Measurements from ENCODE around the gene ZNF474. TPM values are rescaled to one million over a fixed set of nuclear protein-coding genes. Genes with fewer than 3 reads are reported as not detected.

The ZNF474 gene
- total and polyA plus RNA-seq, 8 donors: 0.53 to 4.0 (median 2.2) TPM; not detected in 1

DNA sequence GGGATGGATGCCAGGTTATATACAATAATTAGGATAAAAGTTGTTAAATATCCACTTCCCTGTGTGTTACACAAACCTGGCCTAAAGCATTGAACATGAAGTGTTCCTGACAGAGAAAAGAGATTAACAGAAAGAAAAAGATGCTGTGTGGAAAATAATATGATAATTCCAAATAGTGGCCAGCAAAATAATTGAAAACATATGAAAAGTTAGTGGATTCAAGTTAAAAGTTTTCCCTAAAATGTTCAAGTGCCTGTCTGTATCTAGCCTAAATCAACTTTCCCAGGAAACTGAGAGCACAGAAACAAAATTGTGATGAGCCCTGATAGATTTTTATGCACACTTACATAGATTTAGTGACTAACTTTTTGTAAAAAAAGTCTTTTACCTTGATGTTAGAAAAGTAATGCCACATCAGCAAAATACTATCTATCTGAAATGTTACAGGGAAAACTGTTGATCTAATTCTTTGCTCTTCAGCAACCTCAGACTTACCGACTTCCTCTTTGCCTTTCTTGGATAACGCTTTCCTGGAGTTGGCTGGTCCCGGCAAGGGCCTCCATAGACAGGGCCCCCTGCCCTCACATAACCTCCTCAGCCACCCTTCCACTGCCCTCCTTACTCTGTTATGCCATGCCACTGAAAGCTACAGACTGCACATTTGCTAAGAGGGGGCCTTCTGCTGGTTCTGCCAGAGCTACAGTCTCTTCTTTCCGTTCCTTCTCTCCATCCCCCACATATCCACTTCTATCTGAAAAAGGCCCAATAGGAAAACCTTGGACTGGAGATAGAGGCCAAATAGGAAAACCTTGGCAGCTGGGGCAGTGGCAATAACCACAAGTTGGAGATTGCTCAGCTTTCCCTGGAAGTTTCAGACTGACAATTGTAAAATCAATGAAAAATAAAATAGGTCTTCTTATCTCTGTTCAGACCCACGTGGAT, 44.4 kb downstream of the ZNF474 start:
- no peak overlapping the region for H3K4me3 ChIP-seq
- DNase-seq (no peak), ATAC-seq (no peak)
- H3K27ac ChIP-seq: no peak overlapping the region
- no peaks in the 10 kb centered on the region for H3K36me3 ChIP-seq
- intact Hi-C loops (cut with DNase I): no loop called here
- H3K27me3 ChIP-seq: no peaks in the 10 kb centered on the region
- H3K4me1 ChIP-seq: no peaks in the 10 kb centered on the region
- H3K9me3 ChIP-seq: no peaks in the 10 kb centered on the region
- TF ChIP-seq CTCF (IDR thresholded peaks at IDR 0.05): no peak

- DNase-seq: no peak
- TF ChIP-seq CTCF (IDR thresholded peaks at IDR 0.05): no peak
These were observed 45.7 kb downstream of the ZNF474 start for GRCh38 chr5:122175091-122175490.

GRCh38 chr5:122175852-122176251, 46.5 kb downstream of the ZNF474 start:
- TF ChIP-seq CTCF (IDR thresholded peaks at IDR 0.05): no peak
- intact Hi-C loops (cut with DNase I): no loop called here
- Histone ChIP-seq H3K36me3 (no peaks in the 10 kb centered on the region), H3K4me3 (no peak overlapping the region), H3K27ac (no peak overlapping the region), H3K4me1 (no peaks in the 10 kb centered on the region), H3K27me3 (no peaks in the 10 kb centered on the region), H3K9me3 (no peaks in the 10 kb centered on the region)
- no peak for ATAC-seq
- no peak for DNase-seq

More at GRCh38 chr5:122175091-122175490, 45.7 kb downstream of the ZNF474 start:
- Histone ChIP-seq H3K4me3 (no peak overlapping the region), H3K27ac (no peak overlapping the region), H3K27me3 (no peaks in the 10 kb centered on the region), H3K36me3 (no peaks in the 10 kb centered on the region), H3K9me3 (no peaks in the 10 kb centered on the region), H3K4me1 (no peaks in the 10 kb centered on the region)
- ATAC-seq: no peak
- intact Hi-C loops (cut with DNase I): no loop called here

GRCh38 chr5:122177161-122177560, 47.8 kb downstream of the ZNF474 start:
- no peak for DNase-seq
- TF ChIP-seq CTCF (IDR thresholded peaks at IDR 0.05): no peak
- Histone ChIP-seq H3K4me1 (peaks cover 2 to 3% of the 10 kb centered on the region in 2 donors), H3K9me3 (no peaks in the 10 kb centered on the region), H3K36me3 (no peaks in the 10 kb centered on the region), H3K27me3 (no peaks in the 10 kb centered on the region), H3K4me3 (no peak overlapping the region), H3K27ac (no peak overlapping the region)
- no peak for ATAC-seq
- intact Hi-C loops (cut with DNase I): no loop called here

GRCh38 chr5:122179701-122180100, 50.4 kb downstream of the ZNF474 start:
- H3K27ac ChIP-seq: no peak overlapping the region
- no peak overlapping the region for H3K4me3 ChIP-seq
- H3K9me3 ChIP-seq: no peaks in the 10 kb centered on the region
- ATAC-seq (no peak), DNase-seq (no peak)
- H3K27me3 ChIP-seq: no peaks in the 10 kb centered on the region
- no peak for TF ChIP-seq CTCF (IDR thresholded peaks at IDR 0.05)
- peaks cover 14 to 21% of the 10 kb centered on the region in 2 donors for H3K4me1 ChIP-seq
- intact Hi-C loops (cut with DNase I): no loop called here
- no peaks in the 10 kb centered on the region for H3K36me3 ChIP-seq
